Endothelial cell of umbilical vein (primary cell): ENCODE results near the gene ATG12. TPM values are rescaled to one million over a fixed set of nuclear protein-coding genes. Genes with fewer than 3 reads are reported as not detected.

Experiments
- BruUV-seq: library from RNA; stranded (reverse); fragments of 400-500 nt; replicated peaks from 2 replicates; lab custom pipeline; 2021; lab: Mats Ljungman, UMichigan
- CTCF ChIA-PET: fragments of 300-600, 350-600 bp; sonication (Branson Sonifier 250); formaldehyde crosslinking; loops from one replicate; lab custom pipeline; 2021; ENCODE audit warnings: antibody characterized with exemption, inconsistent platforms; lab: Charles Lee
- POLR2A ChIA-PET: fragments of 300-600, 350-600 bp; sonication (Branson Sonifier 250); formaldehyde crosslinking; loops from one replicate; lab custom pipeline; 2021; ENCODE audit warnings: antibody characterized with exemption, inconsistent platforms; lab: Charles Lee
- DNase-seq: peaks from one replicate; pipeline ENCODE4 v3.0.0-alpha.2; 2011; ENCODE audit warnings: low read depth, low spot score
- FAIRE-seq: peaks from 2 replicates; lab custom pipeline; 2011; peaks lifted over from hg19 to GRCh38; lab: Jason Lieb, UNC
- H2AFZ ChIP-seq: 2 replicates; pipeline ENCODE4 v1.6.0; 2012; ENCODE audit warnings: low read depth, low read length, control low read depth, inconsistent platforms
- H3K27ac ChIP-seq: 2 replicates; pipeline ENCODE4 v1.5.1; 2011; ENCODE audit warnings: low read depth, mild to moderate bottlenecking, control low read depth, low read length, moderate library complexity; ENCODE audit not compliant: insufficient read depth
- H3K27me3 ChIP-seq, 2 experiments: 2 replicates each; pipeline versions ENCODE4 v1.6.0 to v1.6.1; 2011; ENCODE audit warnings: low read length in 2 of 2, mixed read lengths in 1 of 2; ENCODE audit not compliant: control insufficient read depth in 2 of 2, insufficient read depth in 2 of 2
- H3K36me3 ChIP-seq, 2 experiments: 2 replicates in 1 of 2; 3 replicates in 1 of 2; pipeline ENCODE4 v1.5.1; 2011; ENCODE audit warnings: low read length in 2 of 2, mild to moderate bottlenecking in 1 of 2, moderate library complexity in 1 of 2; ENCODE audit not compliant: control insufficient read depth in 2 of 2, insufficient read depth in 2 of 2; ENCODE audit errors: extremely low read depth in 1 of 2
- H3K4me1 ChIP-seq: 3 replicates; pipeline ENCODE4 v1.5.1; 2011; ENCODE audit warnings: mild to moderate bottlenecking, low read length; ENCODE audit not compliant: control insufficient read depth, insufficient read depth; ENCODE audit errors: extremely low read depth
- H3K4me2 ChIP-seq: 2 replicates; pipeline ENCODE4 v1.6.1; 2011; ENCODE audit warnings: low read length, control low read depth, mixed read lengths; ENCODE audit not compliant: insufficient read depth
- H3K4me3 ChIP-seq, 3 experiments: fragments of 200-600 bp in 1 of 3; sonication (generic), shearing (Covaris generic) in 1 of 3; replicated peaks in 1 of 3; 2 replicates each; pipeline ENCODE4 v1.5.1; 2011 to 2016; ENCODE audit warnings: control low read depth in 3 of 3, low read length in 3 of 3, mild to moderate bottlenecking in 2 of 3, inconsistent platforms in 1 of 3, low read depth in 1 of 3, moderate library complexity in 1 of 3; ENCODE audit not compliant: insufficient read depth in 1 of 3
- H3K79me2 ChIP-seq: 2 replicates; pipeline ENCODE4 v1.6.0; 2012; ENCODE audit warnings: low read length, inconsistent platforms; ENCODE audit not compliant: control insufficient read depth, insufficient read depth
- H3K9ac ChIP-seq: replicated peaks from 2 replicates; pipeline ENCODE3; 2011; ENCODE audit warnings: low read length, control low read depth; ENCODE audit not compliant: insufficient read depth; ENCODE audit errors: extremely low read depth
- H3K9me1 ChIP-seq: replicated peaks from 3 replicates; pipeline ENCODE4 v1.6.0; 2011; ENCODE audit warnings: mild to moderate bottlenecking, low read length; ENCODE audit not compliant: control insufficient read depth, insufficient read depth; ENCODE audit errors: extremely low read depth
- H3K9me3 ChIP-seq: replicated peaks from 2 replicates; pipeline ENCODE4 v1.5.1; 2012; ENCODE audit warnings: low read length, inconsistent platforms; ENCODE audit not compliant: control insufficient read depth, insufficient read depth
- H4K20me1 ChIP-seq: replicated peaks from 2 replicates; pipeline ENCODE3; 2011; ENCODE audit warnings: mild to moderate bottlenecking, low read length; ENCODE audit not compliant: control insufficient read depth, insufficient read depth; ENCODE audit errors: extremely low read depth
- EZH2 ChIP-seq: IDR thresholded peaks from 2 replicates; pipeline ENCODE4 v1.6.1; 2012; ENCODE audit warnings: borderline replicate concordance, low read depth, mild to moderate bottlenecking, moderate library complexity, low read length, inconsistent platforms; ENCODE audit not compliant: severe bottlenecking
- FOS ChIP-seq: IDR thresholded peaks from 2 replicates; pipeline ENCODE4 v1.6.1; 2011; ENCODE audit warnings: mild to moderate bottlenecking, low read length, moderate library complexity, borderline replicate concordance; ENCODE audit not compliant: insufficient read depth
- GATA2 ChIP-seq: IDR thresholded peaks from 2 replicates; pipeline ENCODE4 v1.7.0; 2011; ENCODE audit warnings: low read depth, mild to moderate bottlenecking, moderate library complexity, mixed read lengths, low read length; ENCODE audit not compliant: insufficient read length, insufficient read depth
- JUN ChIP-seq: IDR thresholded peaks from 2 replicates; pipeline ENCODE4 v1.6.1; 2011; ENCODE audit warnings: borderline replicate concordance, low read depth; ENCODE audit not compliant: insufficient read length, insufficient read depth
- MYC ChIP-seq: IDR thresholded peaks from one replicate; pipeline ENCODE4 v1.6.1; 2011; ENCODE audit warnings: mild to moderate bottlenecking, low read depth, low read length
- POLR2A ChIP-seq: IDR thresholded peaks from 2 replicates; pipeline ENCODE4 v1.6.1; 2012; ENCODE audit warnings: low read depth, mild to moderate bottlenecking, control low read depth, low read length
- POLR2AphosphoS5 ChIP-seq: IDR thresholded peaks from 2 replicates; pipeline ENCODE4 v1.6.1; 2012; ENCODE audit warnings: low read depth, mild to moderate bottlenecking, control low read depth, low read length, moderate library complexity; ENCODE audit not compliant: insufficient read depth
- dilution Hi-C: fragments of 300-500 bp; cut with MboI; formaldehyde crosslinking; loops from one replicate; pipeline ENCODE4 v1.15.0; 2019; ENCODE audit warnings: low sequenced_read_pairs; ENCODE audit not compliant: extremely low pct_ligation_motif_present
- intact Hi-C: fragments of 100-400 bp; cut with micrococcal nuclease; formaldehyde crosslinking; loops from one replicate; pipeline ENCODE4 v1.10.0; 2022
- polyA plus RNA-seq, 4 experiments: library from polyadenylated mRNA; depleted of rRNA in 3 of 4; stranded (reverse) in 3 of 4; unstranded in 1 of 4; fragments of >200 nt; gene quantifications; 2 replicates each; pipeline versions ENCODE4 v1.2.1 to v1.2.3, GENCODE V29; 2011 to 2012; ENCODE audit warnings: missing spikeins in 1 of 4
- total RNA-seq: library from RNA; stranded (reverse); gene quantifications from 2 replicates; pipeline ENCODE4 v1.2.3, GENCODE V29; 2021
- TF ChIP-seq, protein P1 (sequence below): IDR thresholded peaks from 2 replicates; pipeline ENCODE4 v1.6.1; 2011; ENCODE audit not compliant: insufficient read depth, insufficient read length
- TF ChIP-seq, protein P2 (sequence below), 2 donors: IDR thresholded peaks; 1 replicate in 1 of 2; 2 replicates in 1 of 2; pipeline ENCODE4 v1.5.1; 2011; ENCODE audit warnings: low read length in 2 of 2, mild to moderate bottlenecking in 2 of 2, moderate library complexity in 2 of 2, control low read depth in 1 of 2, inconsistent platforms in 1 of 2, low read depth in 1 of 2; ENCODE audit not compliant: insufficient read depth in 1 of 2; ENCODE audit errors: extremely low read depth in 1 of 2

ATG12 gene
- total and polyA plus RNA-seq, 2 donors (not counting 3 experiments of a cell fraction or from before 2014, with no cell fraction given) = 27.5 to 62.0 TPM

DNA sequence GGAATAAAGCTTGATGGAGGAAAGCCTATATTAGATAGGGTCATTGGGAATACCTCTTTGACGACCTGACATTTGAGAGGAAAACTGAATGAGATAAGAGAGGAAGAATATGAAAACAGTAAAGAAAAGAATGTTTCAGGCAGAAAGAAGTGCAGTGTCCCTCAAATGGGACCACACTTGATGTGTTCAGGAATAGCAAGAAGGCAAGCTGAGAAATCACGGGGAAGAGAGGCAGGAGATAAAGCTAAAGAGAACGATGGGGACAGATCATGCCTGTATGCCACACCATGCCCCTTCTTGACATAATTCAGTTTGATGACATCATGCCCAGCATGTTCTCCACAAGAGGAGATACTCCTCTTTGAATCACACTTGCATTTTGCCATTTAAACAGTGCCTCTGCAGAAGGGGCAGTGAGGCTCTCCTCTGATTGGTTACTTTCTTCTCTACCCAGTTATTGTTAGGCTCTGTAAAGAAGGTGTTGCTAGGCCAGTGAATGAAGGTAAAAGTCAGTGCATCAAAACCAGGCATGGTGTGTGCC, 8.0 kb upstream of the ATG12 start:
- intact Hi-C loops = loop anchor here (10.0 kb wide), 1 partner anchor 675 kb away; no protein-coding TSS in a partner anchor
- no peaks in the 10 kb centered on the region for H3K9me3 ChIP-seq
- peaks cover 5% of the 10 kb centered on the region for H3K4me1 ChIP-seq
- no peak overlapping the region for H3K4me3 ChIP-seq
- ChIA-PET CTCF (no interaction called here), POLR2A (no interaction called here)
- TF ChIP-seq FOS (no peak), GATA2 (no peak), POLR2AphosphoS5 (no peak), JUN (no peak), MYC (no peak), EZH2 (no peak), POLR2A (no peak)
- TF ChIP-seq, protein P1, sequence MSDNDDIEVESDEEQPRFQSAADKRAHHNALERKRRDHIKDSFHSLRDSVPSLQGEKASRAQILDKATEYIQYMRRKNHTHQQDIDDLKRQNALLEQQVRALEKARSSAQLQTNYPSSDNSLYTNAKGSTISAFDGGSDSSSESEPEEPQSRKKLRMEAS = no peak
- TF ChIP-seq, protein P2, sequence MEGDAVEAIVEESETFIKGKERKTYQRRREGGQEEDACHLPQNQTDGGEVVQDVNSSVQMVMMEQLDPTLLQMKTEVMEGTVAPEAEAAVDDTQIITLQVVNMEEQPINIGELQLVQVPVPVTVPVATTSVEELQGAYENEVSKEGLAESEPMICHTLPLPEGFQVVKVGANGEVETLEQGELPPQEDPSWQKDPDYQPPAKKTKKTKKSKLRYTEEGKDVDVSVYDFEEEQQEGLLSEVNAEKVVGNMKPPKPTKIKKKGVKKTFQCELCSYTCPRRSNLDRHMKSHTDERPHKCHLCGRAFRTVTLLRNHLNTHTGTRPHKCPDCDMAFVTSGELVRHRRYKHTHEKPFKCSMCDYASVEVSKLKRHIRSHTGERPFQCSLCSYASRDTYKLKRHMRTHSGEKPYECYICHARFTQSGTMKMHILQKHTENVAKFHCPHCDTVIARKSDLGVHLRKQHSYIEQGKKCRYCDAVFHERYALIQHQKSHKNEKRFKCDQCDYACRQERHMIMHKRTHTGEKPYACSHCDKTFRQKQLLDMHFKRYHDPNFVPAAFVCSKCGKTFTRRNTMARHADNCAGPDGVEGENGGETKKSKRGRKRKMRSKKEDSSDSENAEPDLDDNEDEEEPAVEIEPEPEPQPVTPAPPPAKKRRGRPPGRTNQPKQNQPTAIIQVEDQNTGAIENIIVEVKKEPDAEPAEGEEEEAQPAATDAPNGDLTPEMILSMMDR (IDR thresholded peaks at IDR 0.05; ENCODE audit: extremely low read depth in 1 of 2, insufficient read depth in 1 of 2, low read depth in 1 of 2, low read length in 2 of 2) = no peak
- H3K9me1 ChIP-seq = no peaks in the 10 kb centered on the region
- H2AFZ ChIP-seq = no peak overlapping the region
- H3K27me3 ChIP-seq = no peaks in the 10 kb centered on the region
- FAIRE-seq = no peak
- no peak for DNase-seq
- no peak overlapping the region for H3K4me2 ChIP-seq
- peaks cover 5% of the 10 kb centered on the region for H4K20me1 ChIP-seq
- peaks cover 75% of the 10 kb centered on the region for H3K79me2 ChIP-seq
- BruUV-seq = no TSS peak
- H3K9ac ChIP-seq = no peak overlapping the region
- dilution Hi-C loops = no loop called here
- no peak overlapping the region for H3K27ac ChIP-seq
- H3K36me3 ChIP-seq = no peaks in the 10 kb centered on the region
